Measurements from ENCODE around the gene PANX2.

DNA sequence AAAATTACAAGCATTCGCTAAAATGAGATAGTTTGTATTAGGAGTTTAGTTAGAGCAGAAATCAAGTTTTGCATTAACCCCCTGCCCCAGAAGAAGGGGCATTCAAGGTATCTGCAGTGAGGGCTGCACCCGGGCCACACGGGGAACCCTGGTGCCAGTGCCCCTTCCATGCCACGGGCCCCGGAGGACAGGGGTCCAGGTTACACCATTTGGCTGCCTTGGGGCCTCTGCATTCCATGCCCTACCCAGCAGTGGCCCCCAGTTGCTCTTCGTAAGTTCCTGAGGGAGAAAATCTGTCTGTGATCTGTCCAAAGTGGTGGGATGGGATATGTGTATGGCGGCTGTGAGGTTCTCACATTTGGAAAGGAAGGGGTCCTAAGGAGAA lies 16.8 kb upstream of the PANX2 start:
- TF ChIP-seq, protein P1, sequence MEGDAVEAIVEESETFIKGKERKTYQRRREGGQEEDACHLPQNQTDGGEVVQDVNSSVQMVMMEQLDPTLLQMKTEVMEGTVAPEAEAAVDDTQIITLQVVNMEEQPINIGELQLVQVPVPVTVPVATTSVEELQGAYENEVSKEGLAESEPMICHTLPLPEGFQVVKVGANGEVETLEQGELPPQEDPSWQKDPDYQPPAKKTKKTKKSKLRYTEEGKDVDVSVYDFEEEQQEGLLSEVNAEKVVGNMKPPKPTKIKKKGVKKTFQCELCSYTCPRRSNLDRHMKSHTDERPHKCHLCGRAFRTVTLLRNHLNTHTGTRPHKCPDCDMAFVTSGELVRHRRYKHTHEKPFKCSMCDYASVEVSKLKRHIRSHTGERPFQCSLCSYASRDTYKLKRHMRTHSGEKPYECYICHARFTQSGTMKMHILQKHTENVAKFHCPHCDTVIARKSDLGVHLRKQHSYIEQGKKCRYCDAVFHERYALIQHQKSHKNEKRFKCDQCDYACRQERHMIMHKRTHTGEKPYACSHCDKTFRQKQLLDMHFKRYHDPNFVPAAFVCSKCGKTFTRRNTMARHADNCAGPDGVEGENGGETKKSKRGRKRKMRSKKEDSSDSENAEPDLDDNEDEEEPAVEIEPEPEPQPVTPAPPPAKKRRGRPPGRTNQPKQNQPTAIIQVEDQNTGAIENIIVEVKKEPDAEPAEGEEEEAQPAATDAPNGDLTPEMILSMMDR (conservative IDR thresholded peaks at IDR 0.05), result no peak
- no peak for TF ChIP-seq ZFX (IDR thresholded peaks at IDR 0.05)

All from C4-2B (cell line).